NCI-H526 treated with DMSO at 0.1 percent for 48 hours (cell line): ENCODE measurements around the gene GNB2.
A peak's percentile ranks its signal among the peaks of the same experiment; 100 is the strongest.

Experiments
- DNase-seq: peaks from one replicate; lab custom pipeline; 2025; lab: John Stamatoyannopoulos, UW

GNB2 gene

GRCh38 chr7:100681491-100682227, 8.1 kb downstream of the GNB2 start:
- no peak for DNase-seq

DNA sequence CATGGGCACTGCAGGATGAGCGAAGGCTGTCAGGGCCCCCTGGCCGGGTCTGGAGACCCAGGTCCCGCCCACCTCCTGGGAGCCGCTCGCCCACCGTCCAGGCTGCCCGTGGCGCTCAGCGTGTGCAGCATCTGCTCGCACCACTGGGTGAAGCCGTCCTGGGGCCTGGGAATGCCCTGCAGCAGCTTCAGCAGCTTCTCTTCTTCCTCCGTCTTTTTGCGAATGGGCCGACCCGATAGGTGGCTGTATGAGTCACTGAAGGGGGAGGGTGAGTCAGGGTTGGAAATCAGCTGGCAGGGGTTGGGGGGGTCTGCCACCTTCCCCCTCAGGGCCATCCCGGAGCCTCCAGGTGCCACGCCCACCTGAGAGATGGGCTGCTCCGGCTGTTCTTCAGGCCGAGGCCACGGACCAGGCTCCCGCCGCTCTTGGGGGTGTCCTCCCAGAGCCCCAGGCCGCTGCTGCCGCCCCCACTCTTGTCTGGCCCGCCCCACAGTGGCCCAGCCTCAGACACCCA, 8.7 kb downstream of the GNB2 start:
- DNase-seq = no peak

DNA sequence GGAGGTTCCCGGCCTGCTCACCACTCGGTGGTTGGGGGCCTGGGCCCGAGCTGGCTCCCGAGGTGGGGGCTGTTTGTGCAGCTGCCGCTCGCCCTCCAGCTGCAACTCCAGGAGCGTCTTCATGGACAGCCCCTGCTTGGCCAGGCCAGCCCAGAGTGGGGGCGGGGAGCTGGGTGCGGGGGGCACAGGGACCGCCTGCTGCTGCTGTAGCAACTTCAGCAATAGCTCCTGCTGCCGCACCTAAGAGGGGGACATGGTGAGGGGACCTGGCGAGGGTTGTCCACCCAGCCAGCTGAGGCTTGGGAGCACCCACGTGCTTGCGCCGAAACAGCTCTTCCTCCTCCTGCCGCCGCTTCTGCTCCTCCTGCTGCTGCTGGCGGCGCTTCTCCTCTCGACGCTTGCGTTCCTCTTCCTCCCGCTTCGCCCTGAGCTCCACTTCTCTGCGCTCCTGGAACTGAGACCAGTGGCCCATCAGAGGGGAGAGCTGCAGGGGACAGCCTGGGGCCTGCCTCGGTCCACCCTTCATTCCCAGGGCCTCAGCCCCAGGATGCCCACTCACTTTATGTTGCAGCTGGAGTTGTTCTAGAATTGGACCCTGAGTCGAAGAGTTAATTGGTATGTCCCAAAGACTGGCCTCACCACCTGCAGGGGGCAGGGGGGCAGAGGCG, 9.6 kb downstream of the GNB2 start:
- no peak for DNase-seq

DNA sequence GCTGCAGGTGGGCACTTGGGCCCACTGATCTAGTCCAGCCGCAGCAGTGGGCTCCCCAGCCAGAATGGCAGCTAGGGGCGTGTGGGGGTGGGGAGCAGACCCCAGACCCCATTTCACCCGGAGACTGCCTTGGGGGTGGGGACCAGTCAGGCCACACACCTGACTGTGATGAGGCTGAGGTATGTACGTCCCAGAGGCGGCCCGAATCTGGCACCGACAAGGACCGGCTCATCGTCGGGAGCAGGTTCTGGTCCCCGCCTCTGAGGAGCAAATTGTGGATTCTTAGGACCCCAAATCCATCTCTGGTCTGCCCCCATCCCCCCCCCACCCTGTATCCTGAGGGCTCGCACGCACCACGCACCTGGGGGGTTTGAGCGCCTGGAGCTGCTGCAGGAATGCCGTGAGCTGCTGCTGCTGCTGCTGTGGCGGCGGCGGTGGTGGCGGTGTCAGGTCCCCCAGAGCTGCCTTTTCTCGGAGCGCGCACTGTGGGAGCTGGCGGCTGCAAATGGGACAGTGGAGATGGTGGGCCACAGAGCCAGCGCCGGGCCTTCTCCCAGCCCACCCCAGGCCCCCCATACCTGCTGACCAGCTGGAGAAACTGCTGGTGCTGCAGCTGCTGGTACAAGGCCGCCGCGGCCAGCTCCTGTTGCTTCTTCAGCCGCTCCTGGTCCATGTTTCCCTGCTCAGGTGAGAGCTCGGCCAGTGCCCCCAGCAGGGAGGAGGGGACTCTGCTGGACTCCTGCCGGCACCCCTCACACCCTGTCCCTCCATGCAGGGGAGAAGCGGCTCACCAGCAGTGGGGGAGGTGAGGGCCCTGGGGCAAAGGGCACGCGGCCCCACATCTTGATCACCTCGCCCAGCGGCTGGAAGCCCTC, 10.4 kb downstream of the GNB2 start:
- DNase-seq = no peak

GRCh38 chr7:100684534-100685042, 11.0 kb downstream of the GNB2 start:
- no peak for DNase-seq

DNA sequence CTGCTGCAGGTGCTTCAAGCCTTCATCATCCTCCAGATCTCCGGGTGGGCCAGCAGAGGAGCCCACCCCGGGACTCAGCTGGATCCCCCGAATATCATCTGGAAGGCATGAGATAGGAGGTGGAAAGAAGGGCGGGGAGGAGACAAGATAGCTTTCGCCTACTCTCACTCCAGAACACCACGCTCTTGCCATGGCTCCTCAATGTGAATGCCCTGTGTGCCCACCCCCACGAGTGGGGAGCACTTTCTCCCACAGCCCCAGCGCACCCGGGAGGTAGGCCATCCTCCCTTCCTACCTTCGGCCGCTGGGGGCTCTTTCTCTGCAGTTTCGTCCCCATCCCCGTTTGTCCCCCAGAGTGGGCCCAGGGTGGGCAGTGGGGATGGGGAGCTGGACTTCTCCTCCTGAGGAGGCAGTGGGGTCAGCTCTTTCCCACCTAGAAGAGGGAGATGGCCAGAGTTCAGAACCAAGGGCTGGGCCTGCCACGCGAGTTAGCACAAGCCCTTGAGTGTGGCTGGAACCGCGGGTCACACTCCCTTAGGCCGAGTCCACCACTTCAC, 11.6 kb downstream of the GNB2 start:
- DNase-seq = no peak

DNA sequence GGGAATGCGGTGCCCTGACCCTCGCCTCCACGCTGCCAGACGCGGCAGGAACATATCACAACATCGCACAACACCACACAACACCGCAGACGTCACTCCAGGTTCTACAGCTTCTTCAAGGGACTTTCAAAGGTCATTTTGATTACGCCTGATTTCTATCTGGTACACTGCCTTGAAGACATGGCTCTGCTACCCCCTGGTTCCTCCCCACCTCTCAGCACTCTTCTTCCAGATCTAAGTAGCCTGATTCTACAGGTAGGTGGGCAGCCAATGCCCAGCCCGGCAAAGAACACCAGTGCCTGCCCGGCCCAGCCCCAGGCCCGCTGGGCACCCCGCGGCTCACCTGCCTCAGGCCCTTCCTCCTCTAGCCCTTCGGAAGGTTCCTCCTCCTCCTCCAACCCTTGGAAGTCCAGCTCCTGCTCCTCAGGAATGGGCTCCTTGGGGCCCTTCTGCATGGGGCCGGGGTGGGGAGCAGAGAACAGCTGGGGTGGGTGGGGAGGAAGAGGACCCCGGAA, 12.1 kb downstream of the GNB2 start:
- DNase-seq = no peak

- DNase-seq = no peak
Measured at GRCh38 chr7:100686201-100686821, 12.8 kb downstream of the GNB2 start.

DNA sequence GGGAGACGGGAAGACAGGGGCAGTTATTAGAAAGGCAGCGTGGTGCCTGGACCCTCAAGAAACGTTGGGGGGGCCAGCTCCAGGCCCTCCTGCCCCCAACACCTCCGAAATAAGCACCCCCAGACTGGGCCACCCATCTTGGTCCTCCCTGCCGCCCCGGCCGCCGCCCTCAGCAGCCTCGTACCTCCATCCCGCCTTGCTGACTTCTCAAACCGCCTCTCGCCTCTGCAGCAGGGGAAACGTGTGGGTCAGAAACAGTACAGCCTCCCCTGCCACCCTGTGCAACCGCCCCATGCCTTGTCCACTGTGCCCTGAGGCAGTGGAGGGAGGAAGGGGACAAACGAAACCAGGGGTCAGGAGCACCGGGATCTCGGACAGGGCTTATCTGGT, 13.3 kb downstream of the GNB2 start:
- DNase-seq = no peak

- DNase-seq = no peak
Measured at GRCh38 chr7:100687261-100687660, 13.7 kb downstream of the GNB2 start.

GRCh38 chr7:100687751-100688300, 14.3 kb downstream of the GNB2 start:
- DNase-seq = no peak

DNA sequence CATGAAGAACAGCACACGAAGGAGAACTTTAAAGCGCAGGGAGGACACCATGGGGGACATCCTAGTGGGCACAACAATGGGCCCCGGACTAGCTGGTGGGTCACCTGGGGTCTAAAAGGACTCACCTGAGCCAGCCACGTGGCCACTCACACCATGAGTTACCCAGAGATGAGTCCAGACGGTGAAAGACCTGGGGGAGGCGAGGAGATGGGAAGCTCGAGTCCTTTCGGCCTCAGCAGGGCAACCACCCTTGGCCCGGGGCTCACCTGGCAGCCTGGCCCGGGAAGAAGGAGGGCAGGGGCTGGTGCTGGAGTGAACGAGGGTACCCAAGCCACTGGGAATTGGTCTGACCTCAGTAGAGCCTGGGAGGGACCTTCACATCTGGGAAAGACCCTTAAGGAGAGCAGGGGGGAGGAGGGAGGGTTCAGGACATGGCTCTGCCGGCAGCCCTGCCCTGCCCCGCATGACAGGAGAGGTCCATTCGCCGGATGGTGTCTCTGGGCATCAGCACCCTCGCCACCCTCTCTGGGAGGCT, 14.9 kb downstream of the GNB2 start:
- no peak for DNase-seq

DNA sequence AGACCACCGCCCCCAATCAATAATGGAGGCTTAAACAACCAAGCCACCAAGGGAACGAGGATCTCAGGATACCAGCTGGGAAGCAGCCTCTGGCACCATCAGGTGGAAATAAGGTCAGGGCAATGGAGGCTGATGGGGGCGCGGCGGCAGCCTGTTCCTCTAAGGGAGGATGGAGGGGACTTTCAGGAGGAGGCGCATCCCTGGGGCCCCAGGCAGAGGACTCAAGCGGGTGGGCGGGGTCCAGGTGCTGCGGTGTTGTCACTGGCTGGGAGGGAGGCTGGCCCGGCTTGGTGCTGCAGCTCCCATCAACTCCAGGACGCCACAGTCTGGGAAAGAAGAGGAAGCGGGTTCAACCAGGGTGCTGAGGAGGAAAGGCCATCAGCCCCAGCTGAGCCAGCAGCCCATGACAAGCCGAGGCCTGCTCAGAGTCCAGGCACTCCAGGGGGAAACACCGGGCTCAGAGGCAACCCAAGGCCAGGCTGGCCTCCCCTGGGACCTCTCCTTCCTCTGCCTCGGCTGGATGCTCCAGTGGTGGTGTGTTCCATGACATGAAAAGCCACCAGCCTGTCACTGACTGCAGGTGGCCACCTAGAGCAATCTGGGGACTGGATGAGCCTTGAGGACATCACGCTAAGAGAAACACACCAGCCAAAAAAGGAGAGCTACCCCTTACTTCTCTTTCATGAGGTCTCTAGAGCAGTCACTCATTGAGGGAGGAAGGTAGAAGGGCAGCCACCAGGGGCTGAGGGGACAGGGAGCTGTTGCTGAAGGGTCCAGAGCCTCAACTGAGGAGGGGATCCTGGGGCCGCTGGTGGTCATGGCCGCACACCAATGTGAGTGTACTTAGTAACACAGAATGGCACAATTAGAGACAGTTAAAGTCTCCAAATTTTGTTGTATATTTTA, 15.9 kb downstream of the GNB2 start:
- DNase-seq = no peak

DNA sequence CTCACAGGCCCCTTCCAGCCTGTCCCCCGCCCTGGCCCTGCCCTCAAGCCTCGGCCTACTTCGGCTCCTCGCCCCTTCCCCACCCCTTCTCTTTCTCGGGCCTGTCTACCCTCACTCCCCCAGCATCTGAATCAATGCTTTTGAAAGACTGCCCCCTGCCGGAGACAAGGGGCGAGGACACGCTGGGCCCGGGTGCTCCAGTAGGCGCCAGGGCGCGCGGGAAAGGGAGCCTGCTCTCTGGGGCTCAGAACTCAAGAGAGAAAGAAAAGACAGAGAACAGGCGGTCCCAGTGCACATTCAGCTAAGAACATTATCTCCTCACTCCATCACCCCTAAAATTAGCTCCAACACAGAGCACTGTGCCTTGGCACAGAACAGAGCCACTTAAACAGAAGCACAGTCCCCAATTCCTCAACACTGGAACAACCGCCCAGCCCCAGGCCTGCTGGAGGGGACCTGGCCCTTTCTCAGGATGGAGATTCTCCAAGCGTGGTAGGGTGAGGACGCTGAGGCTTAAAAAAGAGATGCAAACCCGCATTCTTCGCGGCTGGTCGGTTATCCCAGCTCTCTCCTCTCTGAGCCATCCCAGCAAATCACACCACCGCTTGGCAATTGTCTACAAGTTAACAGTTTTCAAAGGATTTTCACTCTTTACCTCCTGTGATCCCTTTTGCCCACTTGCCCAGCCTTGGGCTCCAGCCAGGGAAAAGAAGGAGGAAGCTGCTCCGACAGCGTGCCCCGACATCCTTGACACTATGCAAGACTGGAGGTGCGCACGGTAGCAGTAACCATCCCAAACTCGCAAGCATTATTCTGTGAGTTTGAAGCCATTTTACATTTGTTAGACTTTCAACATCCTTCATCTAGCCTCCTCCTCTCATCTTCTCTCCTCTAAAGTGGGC, 18.4 kb downstream of the GNB2 start:
- peak; percentile 72 for DNase-seq

GRCh38 chr7:100692578-100692961, 19.0 kb downstream of the GNB2 start:
- DNase-seq = no peak

GRCh38 chr7:100693312-100694097, 20.0 kb downstream of the GNB2 start:
- DNase-seq = no peak

DNA sequence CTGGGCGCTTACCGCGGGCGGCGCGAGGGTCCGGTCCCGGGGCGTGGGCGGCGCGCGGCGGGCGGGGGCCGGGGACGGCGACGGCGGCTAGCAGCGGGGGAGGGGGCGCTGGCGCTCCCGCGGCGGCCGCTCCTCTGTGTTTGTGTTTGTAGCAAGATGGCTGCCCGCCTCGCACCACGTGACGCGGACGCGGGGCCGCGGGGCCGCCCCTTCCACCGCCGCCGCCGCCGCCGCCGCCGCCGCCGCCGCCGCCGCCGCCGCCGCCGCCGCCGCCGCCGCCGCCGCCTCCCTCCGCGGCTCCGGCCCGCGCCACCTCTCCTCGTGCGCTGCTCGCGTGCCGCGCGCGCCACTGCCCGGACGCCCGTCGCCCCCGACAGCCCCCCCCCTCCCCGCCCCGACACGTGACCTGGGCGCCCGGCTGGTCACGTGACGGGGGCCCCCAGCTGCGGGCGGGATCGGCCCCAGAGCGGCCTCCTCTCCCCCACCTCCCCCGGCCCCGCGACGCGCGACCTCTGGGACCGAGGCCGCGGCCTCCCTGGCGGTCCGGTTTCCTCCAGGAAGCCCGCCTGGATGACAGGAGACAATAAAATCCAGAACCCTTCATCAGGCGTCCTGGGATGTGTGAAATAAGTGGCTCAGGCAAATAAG, 20.7 kb downstream of the GNB2 start, which contains the start of gene GIGYF1:
Gene GIGYF1, minus strand, starts transcription at position 153 of the 648 bp plus-strand sequence. CDS start 6,012 bp downstream, outside the sequence.
- DNase-seq = peak; percentile 42
